Loucy (cell line): ENCODE measurements around the gene LIN7B.

ENCODE experiments used
- H2AFZ ChIP-seq: fragments of 200-600 bp; sonication (generic); 2 replicates; pipeline ENCODE4 v1.6.0; 2016; ENCODE audit warnings: antibody characterized with exemption, mild to moderate bottlenecking, low read length, moderate library complexity
- H3F3A ChIP-seq: fragments of 200-600 bp; 2 replicates; pipeline ENCODE4 v1.6.0; 2016; ENCODE audit warnings: antibody characterized with exemption, low read depth, mild to moderate bottlenecking
- H3K27me3 ChIP-seq: fragments of 200-600 bp; sonication (generic); 2 replicates; pipeline ENCODE4 v1.6.1; 2014; ENCODE audit warnings: low read length, mild to moderate bottlenecking; ENCODE audit not compliant: insufficient read depth, poor library complexity, severe bottlenecking
- H3K36me3 ChIP-seq: fragments of 200-600 bp; sonication (generic); 2 replicates; pipeline ENCODE4 v1.6.1; 2016; ENCODE audit warnings: low read length; ENCODE audit not compliant: insufficient read depth
- H3K4me1 ChIP-seq: fragments of 200-600 bp; sonication (generic); 2 replicates; pipeline ENCODE4 v1.5.1; 2014; ENCODE audit warnings: low read length, mild to moderate bottlenecking; ENCODE audit not compliant: insufficient read depth, poor library complexity, severe bottlenecking
- H3K4me2 ChIP-seq: fragments of 200-600 bp; sonication (generic); 2 replicates; pipeline ENCODE4 v1.6.0; 2014; ENCODE audit warnings: antibody characterized with exemption, low read length, low read depth, mild to moderate bottlenecking; ENCODE audit not compliant: poor library complexity, severe bottlenecking
- H3K4me3 ChIP-seq: fragments of 200-600 bp; sonication (generic); 2 replicates; pipeline ENCODE4 v1.5.1; 2014; ENCODE audit warnings: low read length, mild to moderate bottlenecking, mixed read lengths; ENCODE audit not compliant: poor library complexity, severe bottlenecking
- H3K79me2 ChIP-seq: fragments of 200-600 bp; sonication (generic); 2 replicates; pipeline ENCODE4 v1.6.1; 2014; ENCODE audit warnings: low read length; ENCODE audit not compliant: insufficient read depth
- H3K9ac ChIP-seq: fragments of 200-600 bp; sonication (generic); 2 replicates; pipeline ENCODE4 v1.6.0; 2014; ENCODE audit warnings: mild to moderate bottlenecking, low read depth, low read length, moderate library complexity; ENCODE audit not compliant: poor library complexity, severe bottlenecking
- H3K9me2 ChIP-seq: fragments of 200-600 bp; sonication (generic); replicated peaks from 2 replicates; pipeline ENCODE4 v1.6.1; 2016; ENCODE audit warnings: low read depth, low read length, mixed read lengths
- H3K9me3 ChIP-seq: fragments of 200-600 bp; sonication (generic); 2 replicates; pipeline ENCODE4 v1.6.1; 2014; ENCODE audit warnings: mild to moderate bottlenecking, antibody characterized with exemption, low read length, low read depth; ENCODE audit not compliant: insufficient read depth
- H4K20me1 ChIP-seq: fragments of 200-600 bp; sonication (generic); 2 replicates; pipeline ENCODE4 v1.6.0; 2014; ENCODE audit warnings: antibody characterized with exemption, low read length, mild to moderate bottlenecking; ENCODE audit not compliant: insufficient read depth, poor library complexity, severe bottlenecking
- CTCF ChIP-seq: fragments of 200-600 bp; sonication (generic); conservative IDR thresholded peaks from 2 replicates; pipeline ENCODE4 v1.5.1; 2014; ENCODE audit warnings: mild to moderate bottlenecking, antibody characterized with exemption, low read length
- EZH2phosphoT487 ChIP-seq: fragments of 200-600 bp; IDR thresholded peaks from 2 replicates; pipeline ENCODE4 v1.6.1; 2018; ENCODE audit warnings: antibody characterized with exemption, mild to moderate bottlenecking, moderate library complexity, borderline replicate concordance

LIN7B gene

GRCh38 chr19:49113762-49114629 lies at the start of gene LIN7B:
Gene LIN7B (plus strand): TSS chr19:49114370. CDS start chr19:49114405, 35 bp downstream.
- Histone ChIP-seq H4K20me1 (no peaks in the 10 kb centered on the region), H3K4me3 (peak within 1 kb of the TSS; percentile 72), H3K9ac (peak within 1 kb of the TSS; percentile 66), H3K9me2 (no peaks in the 10 kb centered on the region), H3K4me1 (peaks cover 17% of the 10 kb centered on the region), H3K9me3 (no peaks in the 10 kb centered on the region), H3K36me3 (peaks cover 10% of the 10 kb centered on the region; the same call in 1 of the 2 replicates), H3K27me3 (no peaks in the 10 kb centered on the region), H3F3A (peaks cover 7% of the 10 kb centered on the region; the same call in 1 of the 2 replicates), H3K4me2 (peak within 1 kb of the TSS; percentile 90), H3K79me2 (no peaks in the 10 kb centered on the region), H2AFZ (peak within 1 kb of the TSS; percentile 97)
- TF ChIP-seq CTCF (peak; percentile 53), EZH2phosphoT487 (no peak)

GRCh38 chr19:49064768-49065611 lies 49.2 kb upstream of the LIN7B start, which contains the start of gene NTF4:
Gene NTF4 (minus strand): TSS chr19:49064818. CDS start chr19:49061997, 2,821 bp downstream.
- no peak for TF ChIP-seq EZH2phosphoT487
- TF ChIP-seq CTCF = no peak
- H3K79me2 ChIP-seq = no peaks in the 10 kb centered on the region
- no peaks in the 10 kb centered on the region for H3K9me3 ChIP-seq
- no peaks in the 10 kb centered on the region for H3K36me3 ChIP-seq
- H3K9me2 ChIP-seq = no peaks in the 10 kb centered on the region
- no peak within 1 kb of the TSS for H3K4me3 ChIP-seq
- H3F3A ChIP-seq = no peaks in the 10 kb centered on the region
- H4K20me1 ChIP-seq = no peaks in the 10 kb centered on the region
- no peak within 1 kb of the TSS for H3K9ac ChIP-seq
- no peak within 1 kb of the TSS for H2AFZ ChIP-seq
- no peaks in the 10 kb centered on the region for H3K27me3 ChIP-seq
- H3K4me1 ChIP-seq = no peaks in the 10 kb centered on the region
- peak within 1 kb of the TSS; percentile 16 for H3K4me2 ChIP-seq

GRCh38 chr19:49065905-49066512 lies 48.2 kb upstream of the LIN7B start:
- Histone ChIP-seq H3K4me3 (no peak overlapping the region), H3K27me3 (no peaks in the 10 kb centered on the region), H3K36me3 (no peaks in the 10 kb centered on the region), H3F3A (no peaks in the 10 kb centered on the region), H3K9me2 (no peaks in the 10 kb centered on the region), H3K9ac (no peak overlapping the region), H4K20me1 (no peaks in the 10 kb centered on the region), H3K4me1 (no peaks in the 10 kb centered on the region), H3K4me2 (no peak overlapping the region), H3K9me3 (no peaks in the 10 kb centered on the region), H3K79me2 (no peaks in the 10 kb centered on the region), H2AFZ (no peak overlapping the region)
- no peak for TF ChIP-seq EZH2phosphoT487
- no peak for TF ChIP-seq CTCF
